Measurements from ENCODE around the gene PCDH8.
"Not testable (repeated sequence)": the region's sequence is repeated elsewhere in the genome, so short reads cannot be mapped to it uniquely, and the experiment has no call there.

Gene PCDH8

GRCh38 chr13:52850396-52851136 lies 2.1 kb upstream of the PCDH8 start:
- peak; percentile 8 for DNase-seq

- DNase-seq: no peak
These were observed 1.6 kb upstream of the PCDH8 start for GRCh38 chr13:52850072-52850395.

DNA sequence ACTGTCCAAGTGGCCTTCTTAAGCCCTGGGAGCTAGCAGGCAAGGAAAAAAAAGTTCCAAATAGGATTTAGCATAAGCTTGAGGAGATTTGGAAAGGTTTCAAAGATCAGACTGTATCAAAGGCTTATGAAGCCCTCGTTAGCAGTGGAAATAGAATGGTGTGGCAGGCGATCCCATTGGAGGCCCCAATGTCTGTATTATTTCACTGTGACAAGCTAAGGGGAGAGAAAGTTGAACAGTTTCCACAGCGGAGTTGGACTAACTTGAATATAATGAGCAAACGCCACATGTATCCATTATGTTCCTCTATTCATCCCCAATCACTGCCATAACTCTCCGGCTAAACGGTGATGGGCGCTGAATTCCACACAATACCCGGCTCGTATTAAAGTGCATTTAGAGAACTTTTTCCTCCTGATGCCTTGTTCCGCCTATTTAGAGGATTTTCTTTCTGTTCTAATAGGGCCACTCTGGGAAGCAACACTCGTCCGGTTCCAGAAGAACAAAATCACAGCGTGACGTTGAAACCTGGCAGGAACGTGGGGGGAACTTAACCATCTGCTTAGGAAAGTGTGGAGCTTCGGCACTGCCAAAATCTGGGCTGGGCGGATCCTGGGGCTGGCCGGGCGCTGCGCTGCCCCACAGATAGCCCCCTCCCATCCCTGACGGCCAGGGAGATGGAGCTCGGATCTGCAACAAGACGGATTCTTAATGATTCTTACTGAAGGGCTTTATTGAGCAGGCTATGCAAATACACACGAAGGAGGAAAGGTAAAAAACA lies 1.0 kb upstream of the PCDH8 start:
- DNase-seq: no peak

- DNase-seq: no peak
These were observed 583 bp downstream of the PCDH8 start for GRCh38 chr13:52847682-52848432.

GRCh38 chr13:52847322-52847681 lies 1.1 kb downstream of the PCDH8 start:
- no peak for DNase-seq

- peak; percentile 7 for DNase-seq
These were observed 1.7 kb downstream of the PCDH8 start for GRCh38 chr13:52846567-52847321.

- peak; percentile 5 for DNase-seq
These were observed 2.5 kb downstream of the PCDH8 start for GRCh38 chr13:52845766-52846566.

GRCh38 chr13:52845334-52845761 lies 3.1 kb downstream of the PCDH8 start:
- DNase-seq: no peak

- DNase-seq: no peak
These were observed 3.6 kb downstream of the PCDH8 start for GRCh38 chr13:52844836-52845235.

GRCh38 chr13:52842441-52842840 lies 6.0 kb downstream of the PCDH8 start:
- DNase-seq: no peak

GRCh38 chr13:52840066-52840465 lies 8.4 kb downstream of the PCDH8 start:
- DNase-seq: no peak

GRCh38 chr13:52838433-52839107 lies 9.9 kb downstream of the PCDH8 start:
- no peak for DNase-seq

GRCh38 chr13:52837850-52838249 lies 10.6 kb downstream of the PCDH8 start:
- DNase-seq: no peak

DNA sequence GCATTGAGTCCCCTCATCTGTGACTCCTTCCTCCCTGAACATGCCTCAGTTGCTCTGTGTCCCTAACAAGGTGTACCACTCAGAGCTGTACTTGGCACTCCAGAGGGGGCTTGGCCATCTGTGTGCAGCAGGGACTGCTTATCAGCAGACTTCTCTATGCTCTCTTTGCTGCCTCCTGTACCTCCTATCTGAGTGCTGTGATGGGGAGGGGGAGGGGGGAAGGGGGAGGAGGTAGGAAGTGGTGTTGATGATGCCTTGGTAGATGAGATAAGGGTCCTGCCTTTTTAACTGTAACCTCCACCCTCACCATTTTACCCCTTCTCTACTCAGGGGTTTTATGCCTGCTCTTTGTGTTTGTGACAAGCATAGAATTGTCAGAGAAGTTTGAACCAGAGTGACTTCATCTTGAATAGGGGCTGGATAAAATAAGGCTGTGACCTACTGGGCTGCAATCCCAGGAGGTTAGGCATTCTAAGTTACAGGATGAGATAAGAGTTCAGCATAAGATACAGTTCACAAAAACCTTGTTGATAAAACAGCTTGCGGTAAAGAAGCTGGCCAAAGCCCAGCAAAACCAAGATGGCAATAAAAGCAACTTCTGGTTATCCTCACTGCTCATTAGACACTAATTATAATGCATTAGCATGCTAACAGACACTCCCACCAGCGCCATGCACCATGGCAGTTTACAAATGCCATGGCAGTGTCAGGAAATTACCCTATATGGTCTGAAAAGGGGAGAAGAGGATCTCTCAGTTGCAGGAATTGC lies 13.2 kb downstream of the PCDH8 start:
- no peak for DNase-seq

DNA sequence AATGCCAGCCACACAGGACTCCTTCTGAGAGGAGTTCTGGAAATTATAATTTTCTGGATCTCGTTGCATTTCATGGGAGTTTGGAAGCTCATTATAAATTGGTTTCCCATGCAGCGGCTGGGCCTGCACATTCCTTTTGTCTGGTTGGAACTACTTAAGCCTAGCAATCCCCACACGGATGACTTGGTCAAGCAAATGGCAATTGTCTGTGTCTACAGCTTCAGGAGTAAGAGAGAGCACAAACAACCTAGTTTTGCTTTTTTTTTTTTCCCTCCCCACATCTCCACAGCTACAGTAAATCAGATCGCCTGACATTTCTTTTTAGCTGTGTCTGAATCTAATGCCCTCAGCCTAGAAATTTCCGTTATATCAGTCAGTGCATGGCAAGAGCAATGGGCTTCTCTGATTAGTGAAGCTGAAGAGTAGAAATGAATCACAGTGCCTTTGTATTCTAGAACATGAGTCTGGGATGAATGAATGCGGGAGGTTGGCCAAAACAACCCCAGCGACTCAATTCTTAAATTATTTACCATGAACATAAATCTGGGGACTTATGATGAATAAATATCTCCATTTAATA lies 15.1 kb downstream of the PCDH8 start:
- DNase-seq: no peak

DNA sequence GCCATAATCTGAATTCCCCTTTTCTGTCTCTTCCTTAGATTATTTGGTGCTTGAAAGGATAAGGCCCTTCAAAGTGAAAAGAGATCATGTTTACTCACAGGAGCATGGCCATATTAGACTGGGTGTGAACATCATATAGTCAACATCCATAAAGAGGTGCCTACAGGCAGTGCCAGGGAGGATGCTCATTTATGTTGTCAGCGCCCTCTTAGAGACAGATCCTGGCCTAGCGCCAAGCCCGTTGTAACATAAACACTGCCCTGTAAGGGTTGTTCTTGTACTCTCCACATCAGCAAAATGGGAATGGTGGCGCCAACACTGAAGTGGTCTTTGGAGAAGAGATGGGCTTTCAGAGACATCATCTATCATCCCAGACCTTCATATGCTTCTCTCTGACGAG lies 16.1 kb downstream of the PCDH8 start:
- DNase-seq: no peak

DNA sequence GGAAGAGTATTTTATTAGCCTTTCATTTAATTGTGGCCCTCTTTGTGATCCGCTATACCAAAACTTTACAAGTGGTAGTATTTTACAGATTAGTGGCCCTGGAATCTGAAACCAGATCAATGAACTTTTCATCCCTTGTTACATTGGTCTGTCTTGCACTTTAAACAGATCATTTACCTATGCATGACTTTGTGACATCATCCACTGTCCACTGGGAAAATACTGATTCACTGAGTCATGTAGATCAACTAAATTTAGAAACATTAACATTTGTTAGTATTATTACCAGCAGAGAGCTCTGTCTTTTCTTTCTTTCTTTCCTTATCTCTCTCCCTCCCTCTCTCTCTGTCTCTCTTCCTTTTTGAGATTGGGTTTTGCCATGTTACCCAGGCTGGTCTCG lies 17.5 kb downstream of the PCDH8 start:
- DNase-seq: no peak

DNA sequence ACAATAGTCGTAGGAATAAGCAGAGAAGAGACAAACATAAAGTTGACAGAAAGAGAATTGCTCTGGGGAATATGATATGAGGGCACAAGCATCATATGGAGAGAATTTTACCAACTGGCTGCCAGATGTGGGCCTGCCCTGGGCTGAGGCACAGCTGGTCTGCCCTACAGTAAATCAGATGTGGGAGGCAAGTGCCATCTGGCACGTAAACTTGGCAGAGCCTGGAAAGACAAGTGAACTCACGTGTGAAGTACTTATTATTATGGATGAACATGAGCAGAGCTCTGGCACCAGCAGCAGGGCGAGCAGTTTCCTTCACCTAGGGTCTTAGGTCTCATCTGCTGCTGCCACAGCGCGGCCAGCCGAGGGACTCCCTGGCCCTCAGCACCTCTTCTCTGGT lies 20.6 kb downstream of the PCDH8 start:
- DNase-seq: no peak

GRCh38 chr13:52817886-52818285 lies 30.6 kb downstream of the PCDH8 start:
- DNase-seq: not testable (repeated sequence)

DNA sequence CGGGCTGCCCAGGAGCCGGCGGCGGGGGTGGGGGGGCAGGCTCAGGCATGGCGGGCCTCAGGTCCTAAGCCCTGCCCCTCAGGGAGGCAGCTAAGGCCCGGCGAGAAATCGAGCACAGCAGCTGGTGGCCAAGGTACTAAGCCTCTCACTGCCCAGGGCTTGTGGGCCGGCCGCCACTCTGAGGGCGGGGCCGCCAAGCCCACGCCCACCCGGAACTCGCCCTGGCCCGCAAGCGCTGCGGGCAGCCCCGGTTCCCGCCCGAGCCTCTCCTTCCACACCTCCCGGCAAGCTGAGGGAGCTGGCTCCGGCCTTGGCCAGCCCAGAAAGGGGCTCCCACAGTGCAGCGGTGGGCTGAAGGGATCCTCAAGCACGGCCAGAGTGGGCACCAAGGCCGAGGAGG lies 33.1 kb downstream of the PCDH8 start:
- DNase-seq: no peak
